ENCODE measurements around the gene KCNJ12.
"Not testable (repeated sequence)": the region's sequence is repeated elsewhere in the genome, so short reads cannot be mapped to it uniquely, and the experiment has no call there.

KCNJ12 gene

GRCh38 chr17:21455761-21456160 lies 79.6 kb downstream of the KCNJ12 start:
- TF ChIP-seq, protein P1, sequence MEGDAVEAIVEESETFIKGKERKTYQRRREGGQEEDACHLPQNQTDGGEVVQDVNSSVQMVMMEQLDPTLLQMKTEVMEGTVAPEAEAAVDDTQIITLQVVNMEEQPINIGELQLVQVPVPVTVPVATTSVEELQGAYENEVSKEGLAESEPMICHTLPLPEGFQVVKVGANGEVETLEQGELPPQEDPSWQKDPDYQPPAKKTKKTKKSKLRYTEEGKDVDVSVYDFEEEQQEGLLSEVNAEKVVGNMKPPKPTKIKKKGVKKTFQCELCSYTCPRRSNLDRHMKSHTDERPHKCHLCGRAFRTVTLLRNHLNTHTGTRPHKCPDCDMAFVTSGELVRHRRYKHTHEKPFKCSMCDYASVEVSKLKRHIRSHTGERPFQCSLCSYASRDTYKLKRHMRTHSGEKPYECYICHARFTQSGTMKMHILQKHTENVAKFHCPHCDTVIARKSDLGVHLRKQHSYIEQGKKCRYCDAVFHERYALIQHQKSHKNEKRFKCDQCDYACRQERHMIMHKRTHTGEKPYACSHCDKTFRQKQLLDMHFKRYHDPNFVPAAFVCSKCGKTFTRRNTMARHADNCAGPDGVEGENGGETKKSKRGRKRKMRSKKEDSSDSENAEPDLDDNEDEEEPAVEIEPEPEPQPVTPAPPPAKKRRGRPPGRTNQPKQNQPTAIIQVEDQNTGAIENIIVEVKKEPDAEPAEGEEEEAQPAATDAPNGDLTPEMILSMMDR (conservative IDR thresholded peaks at IDR 0.05; ENCODE audit: low read depth, low read length) = no peak
- DNase-seq (ENCODE audit: low read depth) = no peak
- H3K4me3 ChIP-seq (ENCODE audit: low read length) = no peak overlapping the region

GRCh38 chr17:21456449-21456848 lies 80.3 kb downstream of the KCNJ12 start:
- H3K4me3 ChIP-seq (ENCODE audit: low read length); DNase-seq (ENCODE audit: low read depth): not testable (repeated sequence)

GRCh38 chr17:21457051-21458026 lies 81.2 kb downstream of the KCNJ12 start:
- DNase-seq (ENCODE audit: low read depth) = peak; percentile 23
- H3K4me3 ChIP-seq (ENCODE audit: low read length) = no peak overlapping the region
- TF ChIP-seq, protein P1 (conservative IDR thresholded peaks at IDR 0.05; ENCODE audit: low read depth, low read length) = peak; percentile 86

DNA sequence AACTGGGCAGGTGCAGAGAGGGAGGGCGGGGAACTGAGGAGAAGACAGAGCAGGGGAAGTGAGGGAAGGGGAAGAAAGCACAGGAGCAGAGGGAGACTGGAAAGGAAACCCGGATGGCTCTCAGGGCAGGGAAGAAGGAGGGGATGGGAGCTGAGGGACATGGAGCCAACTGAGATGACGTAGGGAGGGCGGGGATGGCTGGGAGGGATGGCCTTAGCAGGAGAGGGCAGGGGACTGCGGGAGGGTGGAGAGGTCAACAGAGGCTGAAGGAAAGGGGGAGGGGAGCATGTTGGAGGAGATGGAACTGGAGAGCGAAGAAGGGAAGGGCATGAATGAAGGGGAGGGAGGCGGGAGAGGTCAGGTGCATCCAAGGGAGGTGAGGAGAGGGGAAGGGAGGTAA lies 81.9 kb downstream of the KCNJ12 start:
- no peak overlapping the region for H3K4me3 ChIP-seq (ENCODE audit: low read length)
- TF ChIP-seq, protein P1 (conservative IDR thresholded peaks at IDR 0.05; ENCODE audit: low read depth, low read length) = no peak
- no peak for DNase-seq (ENCODE audit: low read depth)

DNA sequence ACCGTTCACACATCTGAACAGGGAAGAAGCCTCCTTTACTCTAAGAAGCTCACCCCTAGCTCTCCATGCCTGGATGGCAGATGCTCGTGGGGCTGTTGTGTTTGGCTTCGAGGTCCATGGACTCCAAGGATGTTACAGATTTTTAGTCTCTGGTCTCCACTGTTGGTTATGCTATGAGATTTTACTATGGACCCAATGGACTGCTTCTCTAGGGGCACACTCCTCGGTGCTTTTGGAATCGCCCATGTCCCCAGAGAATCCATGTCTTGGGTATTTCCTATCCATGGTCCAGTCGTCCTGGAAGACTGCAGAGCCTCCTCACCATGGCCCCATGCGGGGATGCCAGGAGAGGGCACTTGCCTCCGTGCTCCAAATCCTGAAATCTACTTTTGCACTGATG lies 83.4 kb downstream of the KCNJ12 start:
- TF ChIP-seq, protein P1 (conservative IDR thresholded peaks at IDR 0.05; ENCODE audit: low read depth, low read length) = no peak
- DNase-seq (ENCODE audit: low read depth) = no peak
- H3K4me3 ChIP-seq (ENCODE audit: low read length) = no peak overlapping the region

DNA sequence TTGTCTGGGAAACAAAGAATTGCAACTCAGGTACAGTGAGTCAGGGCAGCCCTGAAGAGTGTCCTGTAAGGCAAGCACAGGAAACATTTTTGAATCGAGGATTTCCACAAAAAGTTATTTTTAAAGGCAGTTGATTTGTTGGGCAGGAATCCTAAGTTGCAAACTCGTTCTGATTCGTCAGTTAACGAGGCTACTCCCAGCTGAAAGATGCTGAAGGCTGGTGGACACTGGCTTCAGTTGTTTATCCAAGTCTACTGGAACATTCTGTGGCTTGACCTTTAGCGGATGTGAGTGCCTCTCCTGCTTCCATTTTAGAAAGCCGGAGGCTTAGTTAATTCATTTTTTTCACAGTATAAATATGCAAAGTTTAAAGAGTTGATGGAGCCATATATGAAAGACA lies 84.2 kb downstream of the KCNJ12 start:
- no peak for DNase-seq (ENCODE audit: low read depth)
- H3K4me3 ChIP-seq (ENCODE audit: low read length) = no peak overlapping the region
- TF ChIP-seq, protein P1 (conservative IDR thresholded peaks at IDR 0.05; ENCODE audit: low read depth, low read length) = no peak

- TF ChIP-seq, protein P1 (conservative IDR thresholded peaks at IDR 0.05; ENCODE audit: low read depth, low read length) = no peak
- no peak for DNase-seq (ENCODE audit: low read depth)
- H3K4me3 ChIP-seq (ENCODE audit: low read length) = no peak overlapping the region
These were observed 86.1 kb downstream of the KCNJ12 start for GRCh38 chr17:21462237-21462636.

Data from retinal pigment epithelial cell (primary cell).